GM12878 (cell line): Measurements from ENCODE around the gene DES.

Experiments
- CHD2 ChIP-seq: IDR thresholded peaks from 2 replicates; pipeline ENCODE4 v1.6.1; 2011; ENCODE audit warnings: low read depth, low read length, improper control_type of control experiment, borderline replicate concordance
- CTCF ChIP-seq, 3 experiments: IDR thresholded peaks in 2 of 3; conservative IDR thresholded peaks in 1 of 3; 2 replicates each; pipeline ENCODE4 v1.5.1; 2011; ENCODE audit warnings: low read depth in 3 of 3, low read length in 3 of 3, mild to moderate bottlenecking in 3 of 3, control low read depth in 2 of 3, moderate library complexity in 2 of 3, inconsistent platforms in 1 of 3, mixed read lengths in 1 of 3; ENCODE audit not compliant: control insufficient read depth in 2 of 3, insufficient read depth in 1 of 3; ENCODE audit errors: extremely low read depth in 1 of 3
- EZH2 ChIP-seq: IDR thresholded peaks from 2 replicates; pipeline ENCODE4 v1.6.1; 2012; ENCODE audit warnings: low read depth, mild to moderate bottlenecking, control low read depth, inconsistent platforms, low read length, borderline replicate concordance; ENCODE audit not compliant: control insufficient read depth
- GABPA ChIP-seq: IDR thresholded peaks from 2 replicates; pipeline ENCODE4 v1.6.1; 2014; ENCODE audit warnings: antibody characterized with exemption, low read depth, mild to moderate bottlenecking, inconsistent platforms
- KAT2A ChIP-seq: conservative IDR thresholded peaks from 2 replicates; pipeline ENCODE4 v1.6.1; 2011; ENCODE audit warnings: low read depth, low read length; ENCODE audit not compliant: control insufficient read depth
- MAX ChIP-seq: IDR thresholded peaks from 2 replicates; pipeline ENCODE4 v1.6.1; 2012; ENCODE audit warnings: low read depth, low read length, improper control_type of control experiment
- MXI1 ChIP-seq: fragments of 150-350 bp; IDR thresholded peaks from 2 replicates; pipeline ENCODE4 v1.6.1; 2011; ENCODE audit warnings: low read depth, mild to moderate bottlenecking, inconsistent platforms, low read length, improper control_type of control experiment
- PBX3 ChIP-seq: IDR thresholded peaks from 2 replicates; pipeline ENCODE4 v1.6.1; 2011; ENCODE audit warnings: mild to moderate bottlenecking, low read depth, low read length, moderate library complexity; ENCODE audit not compliant: insufficient replicate concordance
- POLR2A ChIP-seq: IDR thresholded peaks from 2 replicates; pipeline ENCODE4 v1.6.1; 2011; ENCODE audit warnings: low read depth, mild to moderate bottlenecking, low read length
- RAD21 ChIP-seq: IDR thresholded peaks from 2 replicates; pipeline ENCODE4 v1.6.1; 2011; ENCODE audit warnings: mild to moderate bottlenecking, low read depth, low read length, moderate library complexity; ENCODE audit not compliant: insufficient read depth
- RCOR1 ChIP-seq: conservative IDR thresholded peaks from 2 replicates; pipeline ENCODE4 v1.6.1; 2012; ENCODE audit warnings: low read depth, low read length, improper control_type of control experiment
- TAF1 ChIP-seq: IDR thresholded peaks from 2 replicates; pipeline ENCODE4 v1.6.1; 2011; ENCODE audit warnings: mild to moderate bottlenecking, low read depth, low read length, borderline replicate concordance
- ZNF274 ChIP-seq: IDR thresholded peaks from one replicate; pipeline ENCODE4 v1.8.0; 2011; ENCODE audit not compliant: insufficient read length, insufficient read depth

GRCh38 chr2:219437690-219438206 lies 19.6 kb downstream of the DES start:
- TF ChIP-seq GABPA (no peak), CHD2 (no peak), EZH2 (no peak), CTCF (IDR thresholded peaks at IDR 0.05 in 2 of 3, conservative IDR thresholded peaks at IDR 0.05 in 1 of 3; ENCODE audit: control insufficient read depth in 2 of 3, extremely low read depth in 1 of 3, insufficient read depth in 1 of 3, low read depth in 3 of 3, low read length in 3 of 3) (no peak), POLR2A (no peak), TAF1 (no peak), MAX (no peak), KAT2A (no peak), RAD21 (no peak), ZNF274 (no peak), PBX3 (no peak), MXI1 (no peak), RCOR1 (no peak)
